Measurements from ENCODE around the gene ALOX12B. TPM values are rescaled to one million over a fixed set of nuclear protein-coding genes. Genes with fewer than 3 reads are reported as not detected.

The ALOX12B gene
- total and polyA plus RNA-seq, 2 of the 13 experiments (the other 11 are each of a cell fraction or from before 2014, with no cell fraction given) = 0.13 TPM; not detected in 1

GRCh38 chr17:8031261-8031661 lies 56.3 kb downstream of the ALOX12B start (continued):
- TF ChIP-seq ZBTB34 (CRISPR knock-in tag; IDR thresholded peaks at IDR 0.05) = no peak
- TF ChIP-seq, protein P1, sequence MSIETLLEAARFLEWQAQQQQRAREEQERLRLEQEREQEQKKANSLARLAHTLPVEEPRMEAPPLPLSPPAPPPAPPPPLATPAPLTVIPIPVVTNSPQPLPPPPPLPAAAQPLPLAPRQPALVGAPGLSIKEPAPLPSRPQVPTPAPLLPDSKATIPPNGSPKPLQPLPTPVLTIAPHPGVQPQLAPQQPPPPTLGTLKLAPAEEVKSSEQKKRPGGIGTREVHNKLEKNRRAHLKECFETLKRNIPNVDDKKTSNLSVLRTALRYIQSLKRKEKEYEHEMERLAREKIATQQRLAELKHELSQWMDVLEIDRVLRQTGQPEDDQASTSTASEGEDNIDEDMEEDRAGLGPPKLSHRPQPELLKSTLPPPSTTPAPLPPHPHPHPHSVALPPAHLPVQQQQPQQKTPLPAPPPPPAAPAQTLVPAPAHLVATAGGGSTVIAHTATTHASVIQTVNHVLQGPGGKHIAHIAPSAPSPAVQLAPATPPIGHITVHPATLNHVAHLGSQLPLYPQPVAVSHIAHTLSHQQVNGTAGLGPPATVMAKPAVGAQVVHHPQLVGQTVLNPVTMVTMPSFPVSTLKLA (IDR thresholded peaks at IDR 0.05) = peak; percentile 78
- TF ChIP-seq ZNF644 (CRISPR knock-in tag; IDR thresholded peaks at IDR 0.05; ENCODE audit: low read depth) = no peak
- no peak for TF ChIP-seq JDP2 (CRISPR knock-in tag; IDR thresholded peaks at IDR 0.05; ENCODE audit: borderline replicate concordance)
- TF ChIP-seq ZBTB7B (CRISPR knock-in tag; IDR thresholded peaks at IDR 0.05) = no peak
- no peak for TF ChIP-seq ZSCAN30 (CRISPR knock-in tag; IDR thresholded peaks at IDR 0.05)
- TF ChIP-seq SRY (CRISPR knock-in tag; IDR thresholded peaks at IDR 0.05) = no peak
- peak; percentile 12; the same call in 1 of the 2 replicates for TF ChIP-seq TFAP4 (IDR thresholded peaks at IDR 0.05; ENCODE audit: borderline replicate concordance, low read depth)
- TF ChIP-seq ZNF331 (CRISPR knock-in tag; IDR thresholded peaks at IDR 0.05) = no peak
- TF ChIP-seq HOXD1 (CRISPR knock-in tag; IDR thresholded peaks at IDR 0.05) = peak; percentile 73; the same call in 1 of the 2 replicates
- no peak for TF ChIP-seq ZNF550 (CRISPR knock-in tag; IDR thresholded peaks at IDR 0.05; ENCODE audit: borderline replicate concordance)
- no peak for TF ChIP-seq ZBTB3 (CRISPR knock-in tag; IDR thresholded peaks at IDR 0.05; ENCODE audit: borderline replicate concordance, low read depth)
- TF ChIP-seq MED13 (CRISPR knock-in tag; IDR thresholded peaks at IDR 0.05) = no peak
- TF ChIP-seq ZSCAN21 (CRISPR knock-in tag; IDR thresholded peaks at IDR 0.05; ENCODE audit: borderline replicate concordance) = no peak
- peak; percentile 41; the same call in 1 of the 2 replicates for TF ChIP-seq NR2F6 (IDR thresholded peaks at IDR 0.05)
- TF ChIP-seq NR2F6 (CRISPR knock-in tag; IDR thresholded peaks at IDR 0.05) = peak; percentile 35; the same call in 1 of the 2 replicates
- TF ChIP-seq PHF20 (CRISPR knock-in tag; IDR thresholded peaks at IDR 0.05) = no peak
- no peak for TF ChIP-seq GMEB2 (CRISPR knock-in tag; IDR thresholded peaks at IDR 0.05; ENCODE audit: low read depth)
- no peak for TF ChIP-seq AGO1 (IDR thresholded peaks at IDR 0.05; ENCODE audit: low read depth, low read length, poor library complexity, severe bottlenecking)
- TF ChIP-seq ZFP36 (IDR thresholded peaks at IDR 0.05; ENCODE audit: borderline replicate concordance, low read depth, low read length, partially characterized antibody) = no peak
- TF ChIP-seq HNRNPK (IDR thresholded peaks at IDR 0.05; ENCODE audit: low read depth, low read length, poor library complexity, severe bottlenecking) = no peak
- no peak for TF ChIP-seq MXI1 (IDR thresholded peaks at IDR 0.05; ENCODE audit: borderline replicate concordance, low read depth, low read length)
- no peak for TF ChIP-seq EP300 (IDR thresholded peaks at IDR 0.05; ENCODE audit: low read depth in 2 of 2, low read length in 2 of 2)
- no peak for TF ChIP-seq EP300 (CRISPR knock-in tag; IDR thresholded peaks at IDR 0.05; ENCODE audit: borderline replicate concordance)
- no peak for TF ChIP-seq ARNT (IDR thresholded peaks at IDR 0.05)
- peak; percentile 76 for TF ChIP-seq HNF4A (CRISPR knock-in tag; IDR thresholded peaks at IDR 0.05)
- TF ChIP-seq, protein P2, sequence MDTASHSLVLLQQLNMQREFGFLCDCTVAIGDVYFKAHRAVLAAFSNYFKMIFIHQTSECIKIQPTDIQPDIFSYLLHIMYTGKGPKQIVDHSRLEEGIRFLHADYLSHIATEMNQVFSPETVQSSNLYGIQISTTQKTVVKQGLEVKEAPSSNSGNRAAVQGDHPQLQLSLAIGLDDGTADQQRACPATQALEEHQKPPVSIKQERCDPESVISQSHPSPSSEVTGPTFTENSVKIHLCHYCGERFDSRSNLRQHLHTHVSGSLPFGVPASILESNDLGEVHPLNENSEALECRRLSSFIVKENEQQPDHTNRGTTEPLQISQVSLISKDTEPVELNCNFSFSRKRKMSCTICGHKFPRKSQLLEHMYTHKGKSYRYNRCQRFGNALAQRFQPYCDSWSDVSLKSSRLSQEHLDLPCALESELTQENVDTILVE (CRISPR knock-in tag; IDR thresholded peaks at IDR 0.05) = no peak

All from HepG2 (cell line).